C4-2B (cell line): ENCODE results near the gene CETN2.

Experiments used
- ZFX ChIP-seq: fragments of 450-650 bp; IDR thresholded peaks from 2 replicates; pipeline ENCODE4 v1.6.1; 2017
- TF ChIP-seq, protein P1 (sequence below): fragments of 450-650 bp; conservative IDR thresholded peaks from 2 replicates; pipeline ENCODE4 v1.5.1; 2017; ENCODE audit warnings: mild to moderate bottlenecking

DNA sequence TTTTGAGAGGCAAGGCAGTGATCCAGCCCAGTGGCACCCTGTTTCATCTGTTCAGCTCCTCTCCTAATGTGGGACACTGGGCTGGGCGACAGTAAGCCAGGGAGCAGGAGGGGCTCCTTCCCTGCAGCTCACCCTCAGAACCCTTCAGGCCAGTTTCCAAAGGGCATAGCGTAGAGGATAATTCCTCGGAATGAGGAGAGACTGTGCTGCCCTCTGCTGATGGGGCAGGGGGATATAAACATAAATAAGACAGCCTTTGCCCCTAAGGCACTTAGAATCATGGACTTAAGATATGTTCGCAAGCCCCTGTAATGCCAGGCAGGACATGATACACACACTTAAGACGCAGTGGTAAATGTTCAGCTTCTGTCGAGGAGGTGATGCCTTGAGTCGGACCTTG is 39.4 kb upstream of the CETN2 start:
- TF ChIP-seq, protein P1, sequence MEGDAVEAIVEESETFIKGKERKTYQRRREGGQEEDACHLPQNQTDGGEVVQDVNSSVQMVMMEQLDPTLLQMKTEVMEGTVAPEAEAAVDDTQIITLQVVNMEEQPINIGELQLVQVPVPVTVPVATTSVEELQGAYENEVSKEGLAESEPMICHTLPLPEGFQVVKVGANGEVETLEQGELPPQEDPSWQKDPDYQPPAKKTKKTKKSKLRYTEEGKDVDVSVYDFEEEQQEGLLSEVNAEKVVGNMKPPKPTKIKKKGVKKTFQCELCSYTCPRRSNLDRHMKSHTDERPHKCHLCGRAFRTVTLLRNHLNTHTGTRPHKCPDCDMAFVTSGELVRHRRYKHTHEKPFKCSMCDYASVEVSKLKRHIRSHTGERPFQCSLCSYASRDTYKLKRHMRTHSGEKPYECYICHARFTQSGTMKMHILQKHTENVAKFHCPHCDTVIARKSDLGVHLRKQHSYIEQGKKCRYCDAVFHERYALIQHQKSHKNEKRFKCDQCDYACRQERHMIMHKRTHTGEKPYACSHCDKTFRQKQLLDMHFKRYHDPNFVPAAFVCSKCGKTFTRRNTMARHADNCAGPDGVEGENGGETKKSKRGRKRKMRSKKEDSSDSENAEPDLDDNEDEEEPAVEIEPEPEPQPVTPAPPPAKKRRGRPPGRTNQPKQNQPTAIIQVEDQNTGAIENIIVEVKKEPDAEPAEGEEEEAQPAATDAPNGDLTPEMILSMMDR, result no peak; the same call in 1 of the 2 replicates
- no peak for TF ChIP-seq ZFX
